ENCODE measurements around the gene ERMAP. TPM values are rescaled to one million over a fixed set of nuclear protein-coding genes. Genes with fewer than 3 reads are reported as not detected.

The ERMAP gene
- total RNA-seq, 2 experiments from 2014 or later: 5.7 to 6.0 TPM

DNA sequence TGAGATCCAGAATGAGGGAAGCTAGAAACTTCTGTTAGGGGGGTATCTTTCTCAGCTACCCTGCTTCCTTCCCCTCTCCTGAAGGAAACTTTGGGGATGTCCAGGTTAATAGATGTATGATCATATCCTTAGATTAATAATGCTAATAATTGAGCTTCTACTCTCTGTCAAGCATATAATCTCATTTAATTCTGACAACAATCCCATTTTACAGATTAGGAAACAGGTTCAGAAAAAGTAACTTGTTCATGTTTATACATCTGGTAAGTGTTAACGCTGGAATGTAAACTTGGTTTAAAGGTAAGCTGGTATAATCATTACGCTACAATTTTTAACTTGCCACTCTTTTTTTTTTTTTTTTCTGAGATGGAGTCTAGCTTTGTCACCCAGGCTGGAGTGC lies 33.8 kb upstream of the ERMAP start:
- Mint-ChIP-seq H3K4me1 (ENCODE audit: low read depth) (peaks cover 47% of the 10 kb centered on the region), H3K27me3 (ENCODE audit: low read depth) (no peaks in the 10 kb centered on the region), H3K27ac (no peak overlapping the region), H3K36me3 (ENCODE audit: low read depth) (peaks cover 34% of the 10 kb centered on the region), H3K4me3 (no peak overlapping the region), H3K9me3 (ENCODE audit: insufficient read depth) (no peaks in the 10 kb centered on the region)
- ChIA-PET POLR2A (interaction anchor here (2.5 kb wide), 1 partner anchor 16 kb away, joined by 6 read pairs; the partner anchor contains the start of genes C1orf50 and P3H1), CTCF (interaction anchor here (0.8 to 8.9 kb wide), 6 partner anchors 9 to 290 kb away, joined by 3 to 90 read pairs (median 4); partner anchors contain the start of genes C1orf50 and P3H1)
- ATAC-seq (no peak), DNase-seq (no peak)

DNA sequence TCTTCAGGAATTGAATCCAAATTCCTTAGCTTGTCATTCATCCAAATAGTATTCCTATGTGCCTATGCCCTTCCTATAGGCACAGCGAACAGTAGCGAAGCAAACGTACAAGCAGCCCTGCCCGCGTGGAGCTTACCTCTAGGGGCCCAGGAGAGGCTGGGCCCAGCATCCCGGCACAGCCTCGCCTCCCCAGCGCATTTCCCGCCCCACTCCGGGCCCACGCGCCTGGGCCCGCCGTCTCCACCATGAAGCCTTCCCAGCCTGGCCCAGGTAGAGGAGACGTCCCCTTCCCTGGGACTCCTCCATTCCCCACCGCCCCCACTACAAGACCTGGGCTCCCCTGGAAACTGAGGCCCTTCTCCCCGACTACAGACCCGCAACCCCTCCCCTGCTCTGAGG lies 32.4 kb upstream of the ERMAP start:
- Mint-ChIP-seq H3K27ac (peak overlapping the region; percentile 20), H3K4me3 (no peak overlapping the region), H3K27me3 (ENCODE audit: low read depth) (no peaks in the 10 kb centered on the region), H3K4me1 (ENCODE audit: low read depth) (peaks cover 33% of the 10 kb centered on the region), H3K36me3 (ENCODE audit: low read depth) (peaks cover 23% of the 10 kb centered on the region), H3K9me3 (ENCODE audit: insufficient read depth) (no peaks in the 10 kb centered on the region)
- POLR2A ChIA-PET: interaction anchor here (0.5 to 2.5 kb wide), 4 partner anchors 18 to 1543 kb away, joined by 3 to 6 read pairs (median 4); partner anchors contain the start of genes C1orf50, P3H1 and ZNF691
- no peak for DNase-seq
- CTCF ChIA-PET: interaction anchor here (1.5 to 8.9 kb wide), 3 partner anchors 11 to 289 kb away, joined by 3 to 90 read pairs (median 14); partner anchors contain the start of genes C1orf50 and P3H1
- no peak for ATAC-seq

DNA sequence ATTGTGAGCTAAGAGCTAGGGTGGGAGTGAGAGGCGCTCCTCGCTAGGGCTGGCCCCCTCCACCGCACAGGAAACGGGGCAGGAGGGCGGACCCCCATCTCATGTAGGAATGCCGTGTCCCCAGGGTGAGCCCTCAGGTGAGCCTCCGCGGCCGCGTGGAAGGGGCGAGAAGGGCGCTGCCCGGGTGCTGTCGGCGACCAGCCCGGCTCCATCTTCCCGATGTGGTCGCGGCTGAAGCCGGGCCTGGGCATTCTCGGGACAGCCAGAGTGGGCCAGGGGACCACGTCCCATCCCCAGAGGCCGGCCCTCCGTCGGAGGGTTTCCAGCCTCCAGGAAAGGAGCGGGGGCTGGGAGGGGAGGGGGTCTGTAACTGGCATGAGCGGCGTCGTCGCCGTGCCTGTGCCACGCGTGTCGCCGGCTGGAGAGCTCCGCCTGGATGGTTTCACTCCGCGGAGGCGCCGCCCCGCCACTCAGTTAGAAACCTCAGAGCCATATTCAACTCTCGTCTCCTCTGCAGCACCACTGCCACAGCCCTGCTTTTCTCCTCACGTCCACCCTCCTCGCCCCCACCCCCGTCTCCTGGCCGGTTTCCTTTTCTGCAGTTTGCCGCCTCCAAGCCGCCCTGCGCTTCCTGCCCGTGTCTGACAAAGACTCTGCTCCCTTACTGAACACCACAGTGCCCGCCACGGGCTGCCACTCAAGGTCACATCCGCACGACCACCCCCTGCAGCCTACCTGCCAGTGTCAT lies 31.8 kb upstream of the ERMAP start, which contains the start of gene TMEM269:
TSS of gene TMEM269 (plus strand) at position 46 of the 748 bp plus-strand sequence. CDS start 4,903 bp downstream, outside the sequence.
- peak; percentile 71 for DNase-seq
- no peaks in the 10 kb centered on the region for H3K27me3 Mint-ChIP-seq (ENCODE audit: low read depth)
- POLR2A ChIA-PET: interaction anchor here (0.6 to 2.5 kb wide), 3 partner anchors 18 to 1543 kb away, joined by 3 to 6 read pairs (median 4); partner anchors contain the start of genes C1orf50, P3H1 and ZNF691
- peaks cover 17% of the 10 kb centered on the region for H3K36me3 Mint-ChIP-seq (ENCODE audit: low read depth)
- peak within 1 kb of the TSS; percentile 84 for H3K27ac Mint-ChIP-seq
- CTCF ChIA-PET: interaction anchor here (1.2 to 2.7 kb wide), 2 partner anchors 13 to 288 kb away, joined by 3 to 14 read pairs; no protein-coding TSS in a partner anchor
- H3K9me3 Mint-ChIP-seq (ENCODE audit: insufficient read depth): no peaks in the 10 kb centered on the region
- H3K4me1 Mint-ChIP-seq (ENCODE audit: low read depth): peaks cover 27% of the 10 kb centered on the region
- H3K4me3 Mint-ChIP-seq: peak within 1 kb of the TSS; percentile 62
- ATAC-seq: peak; percentile 87

DNA sequence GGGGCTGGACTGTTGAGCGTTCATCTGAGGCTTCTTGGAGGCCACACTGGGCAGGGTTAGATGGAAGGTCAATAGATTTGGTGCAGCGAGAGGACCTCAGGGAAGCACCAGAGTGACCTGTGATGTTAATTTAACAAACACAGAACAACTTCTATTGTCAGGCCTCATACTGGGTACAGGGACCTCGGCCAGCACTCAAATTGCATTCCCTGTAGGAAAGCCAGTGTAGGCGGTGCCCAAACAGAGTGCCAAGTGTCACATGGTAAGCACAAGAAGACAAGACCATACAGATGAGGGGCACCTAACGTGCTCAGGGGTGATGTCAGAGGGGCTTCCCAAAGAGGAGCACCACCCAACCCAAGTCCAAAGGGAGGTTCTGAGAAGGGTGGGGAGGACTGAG lies 30.8 kb upstream of the ERMAP start:
- Mint-ChIP-seq H3K27me3 (ENCODE audit: low read depth) (no peaks in the 10 kb centered on the region), H3K9me3 (ENCODE audit: insufficient read depth) (no peaks in the 10 kb centered on the region), H3K4me1 (ENCODE audit: low read depth) (peaks cover 20% of the 10 kb centered on the region), H3K36me3 (ENCODE audit: low read depth) (peaks cover 10% of the 10 kb centered on the region), H3K4me3 (peak overlapping the region; percentile 62), H3K27ac (peak overlapping the region; percentile 84)
- no peak for DNase-seq
- POLR2A ChIA-PET: no interaction called here
- CTCF ChIA-PET: interaction anchor here (1.2 kb wide), 1 partner anchor 12 kb away, joined by 3 read pairs; no protein-coding TSS in a partner anchor
- ATAC-seq: no peak

DNA sequence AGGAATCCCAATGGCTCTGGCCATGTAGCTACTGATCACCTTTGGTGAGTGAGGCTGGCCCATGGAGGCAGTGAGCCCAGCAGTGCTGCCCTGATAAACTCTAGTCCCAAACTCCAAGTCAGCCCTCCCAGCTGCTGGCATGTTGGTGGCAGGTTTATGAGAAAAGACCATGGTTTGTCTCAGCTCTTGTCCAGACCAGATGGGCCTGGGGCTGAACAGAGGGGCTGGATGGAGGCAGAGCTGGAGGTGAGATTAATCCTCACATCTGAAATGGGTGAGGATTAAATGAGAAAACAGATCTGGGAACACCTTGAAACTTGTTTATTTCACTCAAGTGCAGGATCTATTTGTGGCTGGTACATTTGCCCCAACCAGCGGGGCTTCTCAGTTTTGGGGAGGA lies 28.9 kb upstream of the ERMAP start:
- no peak overlapping the region for H3K4me3 Mint-ChIP-seq
- CTCF ChIA-PET: no interaction called here
- peaks cover 5% of the 10 kb centered on the region for H3K36me3 Mint-ChIP-seq (ENCODE audit: low read depth)
- peaks cover 20% of the 10 kb centered on the region for H3K4me1 Mint-ChIP-seq (ENCODE audit: low read depth)
- ATAC-seq: no peak
- no peaks in the 10 kb centered on the region for H3K9me3 Mint-ChIP-seq (ENCODE audit: insufficient read depth)
- no peak overlapping the region for H3K27ac Mint-ChIP-seq
- POLR2A ChIA-PET: no interaction called here
- no peaks in the 10 kb centered on the region for H3K27me3 Mint-ChIP-seq (ENCODE audit: low read depth)
- DNase-seq: no peak

DNA sequence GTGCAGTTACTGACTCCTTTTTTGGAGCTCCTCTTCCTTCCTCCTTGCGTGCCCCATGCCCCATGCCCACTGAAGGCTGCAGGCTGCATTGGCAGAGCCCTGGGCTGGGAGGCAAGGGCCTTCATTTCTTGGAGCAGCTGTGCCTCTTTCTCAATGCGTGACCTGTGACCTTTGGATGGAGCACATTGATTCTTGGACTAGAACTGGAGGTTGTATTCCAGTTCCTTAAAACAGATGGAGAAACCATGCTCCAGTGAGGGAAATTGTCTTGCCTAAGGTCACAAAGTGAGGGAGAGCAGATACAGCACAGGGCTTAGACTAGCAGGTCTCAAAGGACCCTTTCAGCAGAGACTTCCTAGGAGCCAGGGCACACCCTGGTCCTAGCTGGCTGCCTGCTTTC lies 23.1 kb upstream of the ERMAP start:
- no peaks in the 10 kb centered on the region for H3K9me3 Mint-ChIP-seq (ENCODE audit: insufficient read depth)
- CTCF ChIA-PET: interaction anchor here (0.8 kb wide), 1 partner anchor 16 kb away, joined by 3 read pairs; no protein-coding TSS in a partner anchor

DNA sequence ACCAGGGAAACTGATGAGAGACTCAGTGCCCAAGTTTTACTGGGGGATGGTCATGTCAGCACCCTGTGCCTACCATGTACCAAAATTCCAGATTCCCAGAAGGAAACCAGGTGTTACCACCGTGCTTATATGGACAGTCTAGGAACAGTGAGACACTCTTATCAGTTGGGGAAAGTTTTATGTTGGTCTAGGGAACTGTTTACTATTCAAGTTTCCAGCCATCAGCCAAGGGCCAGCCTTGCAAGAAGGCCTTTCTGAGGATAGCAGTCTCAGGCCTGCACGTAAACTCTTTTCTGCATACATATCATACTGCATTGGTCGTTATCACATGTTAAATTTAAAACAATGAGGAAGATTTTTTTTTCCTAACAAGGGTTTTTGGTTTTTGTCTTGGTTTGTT lies 19.5 kb upstream of the ERMAP start:
- no peaks in the 10 kb centered on the region for H3K9me3 Mint-ChIP-seq (ENCODE audit: insufficient read depth)
- H3K4me1 Mint-ChIP-seq (ENCODE audit: low read depth): no peaks in the 10 kb centered on the region
- peaks cover 10% of the 10 kb centered on the region for H3K27me3 Mint-ChIP-seq (ENCODE audit: low read depth)
- no peak overlapping the region for H3K4me3 Mint-ChIP-seq
- ChIA-PET POLR2A (no interaction called here), CTCF (interaction anchor here (0.8 kb wide), 1 partner anchor 12 kb away, joined by 3 read pairs; no protein-coding TSS in a partner anchor)
- H3K36me3 Mint-ChIP-seq (ENCODE audit: low read depth): no peaks in the 10 kb centered on the region
- no peak overlapping the region for H3K27ac Mint-ChIP-seq
- DNase-seq: no peak
- ATAC-seq: no peak

More for the DNA sequence above, 23.1 kb upstream of the ERMAP start:
- POLR2A ChIA-PET: interaction anchor here (0.6 kb wide), 1 partner anchor 285 kb away, joined by 3 read pairs; no protein-coding TSS in a partner anchor
- Mint-ChIP-seq H3K27me3 (ENCODE audit: low read depth) (peaks cover 5% of the 10 kb centered on the region), H3K27ac (no peak overlapping the region), H3K4me3 (no peak overlapping the region), H3K36me3 (ENCODE audit: low read depth) (no peaks in the 10 kb centered on the region), H3K4me1 (ENCODE audit: low read depth) (no peaks in the 10 kb centered on the region)
- DNase-seq (no peak), ATAC-seq (no peak)

DNA sequence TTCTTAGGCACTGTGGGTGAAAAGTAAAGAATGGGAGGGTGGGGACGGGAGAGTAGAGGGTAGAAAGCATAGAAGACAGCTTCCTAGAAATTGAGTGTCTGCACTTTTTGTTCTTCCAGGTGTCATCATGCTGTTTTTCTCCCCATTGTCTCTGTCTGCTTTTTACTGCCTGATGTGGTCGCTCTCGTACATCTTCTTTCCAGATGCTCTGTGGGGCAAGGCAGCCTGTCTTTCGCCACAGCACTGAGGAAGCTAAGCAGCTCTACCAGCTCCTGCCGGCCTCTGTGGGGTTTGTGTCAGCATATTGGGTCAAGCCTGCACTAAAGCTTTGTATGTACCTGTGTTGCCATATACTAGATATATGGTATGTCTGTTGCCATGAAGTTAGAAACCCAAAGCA lies 18.9 kb upstream of the ERMAP start:
- no peak for ATAC-seq
- Mint-ChIP-seq H3K9me3 (ENCODE audit: insufficient read depth) (no peaks in the 10 kb centered on the region), H3K36me3 (ENCODE audit: low read depth) (no peaks in the 10 kb centered on the region), H3K4me1 (ENCODE audit: low read depth) (no peaks in the 10 kb centered on the region), H3K4me3 (no peak overlapping the region), H3K27ac (no peak overlapping the region), H3K27me3 (ENCODE audit: low read depth) (peaks cover 10% of the 10 kb centered on the region)
- ChIA-PET POLR2A (no interaction called here), CTCF (interaction anchor here (0.8 kb wide), 1 partner anchor 12 kb away, joined by 3 read pairs; no protein-coding TSS in a partner anchor)
- DNase-seq: no peak

DNA sequence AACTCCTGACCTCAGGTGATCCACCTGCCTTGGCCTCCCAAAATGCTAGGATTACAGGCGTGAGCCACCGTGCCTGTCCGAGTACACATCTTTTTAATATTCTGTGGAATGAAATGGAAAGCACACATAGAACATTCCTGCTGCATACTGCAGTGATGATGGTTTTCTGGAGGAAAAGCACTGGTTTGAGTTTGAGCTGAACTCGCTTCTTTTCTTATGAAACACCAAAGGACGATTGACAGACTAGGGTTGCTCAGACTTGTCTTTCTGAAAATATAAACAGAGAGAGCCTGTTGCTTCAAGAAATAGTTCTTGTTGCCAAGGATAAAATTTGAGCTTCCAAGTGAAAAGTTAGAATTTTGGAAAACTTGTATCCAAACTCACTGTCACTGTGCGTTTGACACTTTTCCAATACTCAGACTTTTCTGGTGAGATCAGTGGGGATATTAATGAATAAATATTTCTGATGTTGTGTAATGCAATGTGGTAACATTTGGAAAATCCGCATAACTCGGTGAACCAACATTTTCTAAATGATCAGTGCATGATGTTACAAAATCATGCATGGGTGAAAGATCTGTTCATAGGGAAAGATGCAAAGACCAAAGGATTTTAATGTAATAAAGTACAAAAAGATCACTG lies 15.0 kb upstream of the ERMAP start:
- POLR2A ChIA-PET: interaction anchor here (1.3 kb wide), 1 partner anchor 15 kb away, joined by 3 read pairs; the partner anchor contains the start of gene ERMAP
- H3K4me1 Mint-ChIP-seq (ENCODE audit: low read depth): no peaks in the 10 kb centered on the region

DNA sequence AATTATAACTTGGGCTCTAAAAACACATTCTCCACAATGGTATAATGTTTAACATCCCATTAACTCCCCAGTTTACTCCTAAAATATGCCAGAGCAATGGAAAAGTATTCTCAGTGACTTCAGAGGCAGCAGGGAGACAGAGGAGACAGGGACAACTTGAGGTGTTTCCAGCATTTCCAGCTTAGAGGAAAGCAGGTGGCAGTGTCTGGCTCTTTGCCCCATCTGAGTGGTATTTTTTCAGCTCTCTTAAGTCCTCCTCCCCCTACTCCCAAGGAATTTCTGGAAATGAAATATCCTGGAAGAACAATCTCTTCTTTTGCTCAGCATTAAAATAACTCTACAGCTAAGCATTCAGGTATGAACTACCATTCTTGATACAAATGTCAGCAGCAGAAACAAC lies 10.8 kb upstream of the ERMAP start:
- peaks cover 2% of the 10 kb centered on the region for H3K27me3 Mint-ChIP-seq (ENCODE audit: low read depth)
- ATAC-seq: no peak
- H3K9me3 Mint-ChIP-seq (ENCODE audit: insufficient read depth): no peaks in the 10 kb centered on the region
- ChIA-PET POLR2A (no interaction called here), CTCF (no interaction called here)
- no peak overlapping the region for H3K27ac Mint-ChIP-seq
- DNase-seq: no peak
- H3K4me1 Mint-ChIP-seq (ENCODE audit: low read depth): peaks cover 5% of the 10 kb centered on the region
- H3K36me3 Mint-ChIP-seq (ENCODE audit: low read depth): peaks cover 7% of the 10 kb centered on the region
- H3K4me3 Mint-ChIP-seq: no peak overlapping the region

More for the DNA sequence above, 15.0 kb upstream of the ERMAP start:
- Mint-ChIP-seq H3K36me3 (ENCODE audit: low read depth) (peaks cover 7% of the 10 kb centered on the region), H3K9me3 (ENCODE audit: insufficient read depth) (no peaks in the 10 kb centered on the region), H3K27ac (no peak overlapping the region), H3K4me3 (no peak overlapping the region), H3K27me3 (ENCODE audit: low read depth) (peaks cover 8% of the 10 kb centered on the region)
- ATAC-seq (no peak), DNase-seq (no peak)
- CTCF ChIA-PET: no interaction called here

DNA sequence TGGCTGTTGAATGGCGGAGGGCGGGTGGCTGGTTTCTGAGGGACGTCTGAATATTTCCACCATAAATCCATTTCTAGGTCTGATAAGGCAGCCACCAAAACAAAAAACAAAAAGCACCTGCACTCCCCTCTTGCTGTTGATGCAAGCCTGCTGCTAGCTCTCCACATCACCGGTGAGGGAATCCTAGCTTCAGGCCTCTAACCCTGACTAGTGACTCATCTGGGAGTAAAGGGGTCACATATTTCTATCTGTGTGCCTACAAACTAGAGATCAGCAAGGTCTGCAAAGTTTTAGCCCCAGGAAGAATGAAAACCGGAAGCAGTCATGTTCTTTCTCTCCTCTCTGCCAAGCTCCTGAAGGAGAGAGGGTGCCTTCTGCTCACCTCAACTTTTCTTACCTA lies 10.3 kb upstream of the ERMAP start:
- no peak overlapping the region for H3K27ac Mint-ChIP-seq
- H3K9me3 Mint-ChIP-seq (ENCODE audit: insufficient read depth): no peaks in the 10 kb centered on the region
- DNase-seq (no peak), ATAC-seq (no peak)
- peaks cover 7% of the 10 kb centered on the region for H3K36me3 Mint-ChIP-seq (ENCODE audit: low read depth)
- no peak overlapping the region for H3K4me3 Mint-ChIP-seq
- ChIA-PET POLR2A (interaction anchor here (0.6 kb wide), 1 partner anchor 397 kb away, joined by 3 read pairs; no protein-coding TSS in a partner anchor), CTCF (no interaction called here)
- peaks cover 5% of the 10 kb centered on the region for H3K4me1 Mint-ChIP-seq (ENCODE audit: low read depth)
- H3K27me3 Mint-ChIP-seq (ENCODE audit: low read depth): peaks cover 2% of the 10 kb centered on the region

All from activated CD8-positive, alpha-beta T cell treated with anti-CD3 and anti-CD28 coated beads, Interleukin-2, amount 10 ng/mL, durations not matched to agents 7 days and 5 days (primary cell).